ENCODE data around the gene AP1B1. TPM values are rescaled to one million over a fixed set of nuclear protein-coding genes. Genes with fewer than 3 reads are reported as not detected.
A peak's percentile ranks its signal among the peaks of the same experiment; 100 is the strongest.
"Not testable (repeated sequence)": the region's sequence is repeated elsewhere in the genome, so short reads cannot be mapped to it uniquely, and the experiment has no call there.

AP1B1 gene
- total RNA-seq, 2 donors from 2014 or later = 45.5 to 66.9 TPM

DNA sequence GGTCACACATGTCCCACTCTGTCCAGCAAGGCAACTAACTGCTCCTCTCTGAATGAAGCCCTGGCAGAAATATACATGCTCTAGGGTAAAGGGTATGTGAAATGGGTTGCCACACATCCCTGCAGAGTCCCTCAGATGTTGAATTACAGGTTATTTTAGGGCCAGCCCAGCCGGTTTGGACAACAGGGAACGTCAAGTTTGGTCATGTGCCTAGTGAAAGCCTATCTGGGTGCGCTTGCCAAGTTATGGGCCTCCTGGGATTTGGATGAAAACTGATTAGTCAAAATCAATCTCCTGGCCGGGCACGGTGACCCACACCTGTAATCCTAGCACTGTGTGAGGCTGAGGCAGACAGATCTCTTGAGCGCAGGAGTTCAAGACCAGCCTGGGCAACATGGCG is 10.4 kb downstream of the AP1B1 start:
- no peak for TF ChIP-seq POLR2A (IDR thresholded peaks at IDR 0.05)
- TF ChIP-seq, protein P1, sequence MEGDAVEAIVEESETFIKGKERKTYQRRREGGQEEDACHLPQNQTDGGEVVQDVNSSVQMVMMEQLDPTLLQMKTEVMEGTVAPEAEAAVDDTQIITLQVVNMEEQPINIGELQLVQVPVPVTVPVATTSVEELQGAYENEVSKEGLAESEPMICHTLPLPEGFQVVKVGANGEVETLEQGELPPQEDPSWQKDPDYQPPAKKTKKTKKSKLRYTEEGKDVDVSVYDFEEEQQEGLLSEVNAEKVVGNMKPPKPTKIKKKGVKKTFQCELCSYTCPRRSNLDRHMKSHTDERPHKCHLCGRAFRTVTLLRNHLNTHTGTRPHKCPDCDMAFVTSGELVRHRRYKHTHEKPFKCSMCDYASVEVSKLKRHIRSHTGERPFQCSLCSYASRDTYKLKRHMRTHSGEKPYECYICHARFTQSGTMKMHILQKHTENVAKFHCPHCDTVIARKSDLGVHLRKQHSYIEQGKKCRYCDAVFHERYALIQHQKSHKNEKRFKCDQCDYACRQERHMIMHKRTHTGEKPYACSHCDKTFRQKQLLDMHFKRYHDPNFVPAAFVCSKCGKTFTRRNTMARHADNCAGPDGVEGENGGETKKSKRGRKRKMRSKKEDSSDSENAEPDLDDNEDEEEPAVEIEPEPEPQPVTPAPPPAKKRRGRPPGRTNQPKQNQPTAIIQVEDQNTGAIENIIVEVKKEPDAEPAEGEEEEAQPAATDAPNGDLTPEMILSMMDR (IDR thresholded peaks at IDR 0.05) = no peak
- Histone ChIP-seq H3K4me1 (peaks cover 75% of the 10 kb centered on the region), H3K27ac (peak overlapping the region; percentile 64 to 80 (median 72)), H3K27me3 (no peaks in the 10 kb centered on the region), H3K4me3 (no peak overlapping the region), H3K36me3 (replicated peaks in 1 of 2; ENCODE audit: insufficient read depth in 1 of 2, low read depth in 2 of 2) (no peaks in the 10 kb centered on the region), H3K9me3 (no peaks in the 10 kb centered on the region)
- peak; percentile 89 to 94 (median 92) for DNase-seq
- ATAC-seq = peak; percentile 88
- intact Hi-C loops (cut with DNase I) = no loop called here
- 22 to 28% methylated on average over 2 to 7 of the region's 7 CpGs for WGBS, 2 donors

DNA sequence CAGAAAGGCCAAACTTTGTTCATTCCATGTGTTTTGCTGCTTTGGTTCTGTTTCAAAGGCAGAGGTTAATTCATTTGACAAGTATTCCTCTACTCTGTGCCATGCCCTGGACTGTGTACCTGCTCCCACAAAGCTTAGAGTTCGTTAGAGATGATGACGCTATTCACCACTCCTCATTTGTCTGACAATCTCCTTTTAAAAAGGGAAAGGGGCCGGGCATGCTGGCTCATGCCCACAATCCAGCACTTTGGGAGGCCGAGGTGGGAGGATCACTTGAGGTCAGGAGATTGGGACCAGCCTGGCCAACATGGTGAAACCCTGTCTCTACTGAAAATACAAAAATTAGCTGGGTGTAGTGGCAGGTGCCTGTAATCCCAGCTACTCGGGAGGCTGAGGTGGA is 11.7 kb downstream of the AP1B1 start:
- H3K4me3 ChIP-seq; ATAC-seq; H3K9me3 ChIP-seq; H3K36me3 ChIP-seq (replicated peaks in 1 of 2; ENCODE audit: insufficient read depth in 1 of 2, low read depth in 2 of 2); intact Hi-C loops (cut with DNase I); H3K27me3 ChIP-seq; DNase-seq: not testable (repeated sequence)
- WGBS, 2 donors = 87 to 91% methylated on average over 4 to 5 of the region's 5 CpGs
- H3K4me1 ChIP-seq = peaks cover 63% of the 10 kb centered on the region
- H3K27ac ChIP-seq = peak overlapping the region in 3 of 4 donors; percentile 29 to 80 (median 69)

DNA sequence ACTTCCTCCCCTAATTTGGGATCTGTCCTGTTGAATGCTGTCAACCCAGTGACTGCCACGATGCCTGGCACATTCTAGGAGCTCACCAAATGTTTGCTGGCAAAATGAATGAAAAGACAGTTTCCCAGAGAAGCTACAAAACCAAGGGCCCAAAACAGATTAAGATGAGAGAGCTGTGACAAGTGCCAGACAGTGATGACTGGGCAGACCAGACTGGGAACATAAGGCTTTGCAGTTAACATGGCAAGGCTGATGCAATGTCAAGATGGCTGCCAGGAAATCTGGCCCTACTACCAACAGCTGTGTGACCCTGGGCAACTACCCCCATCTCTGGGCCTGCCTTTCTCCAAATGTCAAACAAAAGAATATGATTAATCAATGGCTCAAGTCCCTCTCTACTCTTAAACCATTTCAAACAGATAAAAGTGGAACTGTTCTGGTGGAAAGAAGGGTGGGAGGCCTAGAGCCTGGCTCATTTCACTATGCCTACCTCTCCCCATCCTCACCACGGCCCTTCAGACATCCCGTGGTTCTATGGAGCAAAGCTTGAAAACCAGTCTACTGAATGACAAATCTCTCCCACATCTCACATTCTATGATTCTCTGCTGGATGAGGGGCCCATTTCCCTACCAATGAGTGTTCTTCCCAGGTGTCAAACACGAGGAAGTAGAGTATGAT is 12.8 kb downstream of the AP1B1 start:
- ATAC-seq = no peak
- WGBS, 2 donors = 61 to 65% methylated on average over 4 of the region's 4 CpGs
- H3K4me1 ChIP-seq = peaks cover 51% of the 10 kb centered on the region
- H3K27me3 ChIP-seq = no peaks in the 10 kb centered on the region
- peak overlapping the region in 2 of 4 donors; percentile 23 to 28 for H3K27ac ChIP-seq
- intact Hi-C loops (cut with DNase I) = no loop called here
- no peaks in the 10 kb centered on the region for H3K9me3 ChIP-seq
- no peak overlapping the region for H3K4me3 ChIP-seq
- no peak for TF ChIP-seq POLR2A (IDR thresholded peaks at IDR 0.05)
- TF ChIP-seq, protein P1 (IDR thresholded peaks at IDR 0.05) = no peak
- no peaks in the 10 kb centered on the region for H3K36me3 ChIP-seq (replicated peaks in 1 of 2; ENCODE audit: insufficient read depth in 1 of 2, low read depth in 2 of 2)
- DNase-seq = no peak

GRCh38 chr22:29374806-29375205 is 13.6 kb downstream of the AP1B1 start:
- H3K27me3 ChIP-seq; DNase-seq; ATAC-seq; H3K36me3 ChIP-seq (replicated peaks in 1 of 2; ENCODE audit: insufficient read depth in 1 of 2, low read depth in 2 of 2); H3K9me3 ChIP-seq; intact Hi-C loops (cut with DNase I); H3K4me3 ChIP-seq; H3K27ac ChIP-seq: not testable (repeated sequence)
- peaks cover 48% of the 10 kb centered on the region for H3K4me1 ChIP-seq
- 96 to 98% methylated on average over 7 of the region's 7 CpGs for WGBS, 2 donors

DNA sequence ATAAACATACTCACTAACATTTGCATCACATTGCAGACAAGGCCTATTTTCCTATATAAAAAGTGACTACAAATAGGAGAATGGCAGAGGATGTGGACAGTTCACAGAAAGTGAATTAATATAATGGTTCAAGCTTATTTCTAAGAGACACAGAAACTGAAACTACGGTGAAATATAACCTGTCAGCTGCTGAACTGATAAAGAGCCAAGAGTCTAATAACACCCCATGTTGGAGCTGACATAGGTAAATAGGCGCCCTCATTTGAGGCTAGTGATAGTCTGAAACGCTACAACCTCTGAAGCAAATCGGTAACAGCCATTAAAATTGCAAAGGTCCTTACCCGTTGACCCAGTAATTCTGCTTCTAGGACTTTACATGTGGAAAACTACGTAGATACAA is 14.0 kb downstream of the AP1B1 start:
- intact Hi-C loops (cut with DNase I) = no loop called here
- Histone ChIP-seq H3K9me3 (no peaks in the 10 kb centered on the region), H3K27me3 (no peaks in the 10 kb centered on the region), H3K27ac (no peak overlapping the region), H3K4me1 (peaks cover 46% of the 10 kb centered on the region), H3K4me3 (no peak overlapping the region), H3K36me3 (replicated peaks in 1 of 2; ENCODE audit: insufficient read depth in 1 of 2, low read depth in 2 of 2) (no peaks in the 10 kb centered on the region)
- WGBS, 2 donors = 56 to 65% methylated on average over 6 of the region's 6 CpGs
- ATAC-seq (no peak), DNase-seq (no peak)
- no peak for TF ChIP-seq POLR2A (IDR thresholded peaks at IDR 0.05)
- TF ChIP-seq, protein P1 (IDR thresholded peaks at IDR 0.05) = no peak

GRCh38 chr22:29370537-29370936 is 17.8 kb downstream of the AP1B1 start:
- no peaks in the 10 kb centered on the region for H3K27me3 ChIP-seq
- 33 to 50% methylated on average over 7 of the region's 7 CpGs for WGBS, 2 donors
- no peak for TF ChIP-seq POLR2A (IDR thresholded peaks at IDR 0.05)
- TF ChIP-seq, protein P1 (IDR thresholded peaks at IDR 0.05) = no peak
- H3K27ac ChIP-seq = peak overlapping the region in 1 of 4 donors; percentile 59
- H3K36me3 ChIP-seq (replicated peaks in 1 of 2; ENCODE audit: insufficient read depth in 1 of 2, low read depth in 2 of 2) = no peaks in the 10 kb centered on the region
- DNase-seq (no peak), ATAC-seq (no peak)
- intact Hi-C loops (cut with DNase I) = no loop called here
- H3K9me3 ChIP-seq = no peaks in the 10 kb centered on the region
- peaks cover 12% of the 10 kb centered on the region for H3K4me1 ChIP-seq
- H3K4me3 ChIP-seq = no peak overlapping the region

Data from body of pancreas (tissue), 4 donors.